ENCODE results near the gene MSI1. TPM values are rescaled to one million over a fixed set of nuclear protein-coding genes. Genes with fewer than 3 reads are reported as not detected.

The MSI1 gene
- total RNA-seq, 3 donors from 2014 or later (not counting 1 experiment from before 2014, with no cell fraction given) = not detected

- Histone ChIP-seq H3K36me3 (ENCODE audit: control insufficient read depth, insufficient read depth, low read length) (no peaks in the 10 kb centered on the region), H3K27me3 (ENCODE audit: control insufficient read depth, insufficient read depth, low read length) (no peaks in the 10 kb centered on the region), H3K9me3 (ENCODE audit: control insufficient read depth, insufficient read depth, low read length) (no peaks in the 10 kb centered on the region), H3K4me1 (ENCODE audit: control insufficient read depth, insufficient read depth, low read length) (no peaks in the 10 kb centered on the region), H3K4me3 (ENCODE audit: low read length) (no peak overlapping the region), H3K27ac (ENCODE audit: low read length) (no peak overlapping the region)
- H3K27me3 Mint-ChIP-seq (ENCODE audit: low read depth in 2 of 2) = peaks cover 0 to 2% of the 10 kb centered on the region in 2 donors
- no peaks in the 10 kb centered on the region for H3K36me3 Mint-ChIP-seq
- DNase-seq (no peak), ATAC-seq (no peak)
- H3K4me1 Mint-ChIP-seq = no peaks in the 10 kb centered on the region
- H3K27ac Mint-ChIP-seq = no peak overlapping the region
- H3K9me3 Mint-ChIP-seq = no peaks in the 10 kb centered on the region
- intact Hi-C loops (cut with micrococcal nuclease) = no loop called here
- H3K4me3 Mint-ChIP-seq = no peak overlapping the region
- 85% methylated on average over 15 of the region's 15 CpGs for WGBS (ENCODE audit: insufficient coverage)
- no peak for TF ChIP-seq CTCF (IDR thresholded peaks at IDR 0.05)
Measured at GRCh38 chr12:120346031-120346430, 22.9 kb downstream of the MSI1 start.

GRCh38 chr12:120343692-120344091 lies 25.3 kb downstream of the MSI1 start:
- H3K36me3 Mint-ChIP-seq = no peaks in the 10 kb centered on the region
- H3K27ac ChIP-seq (ENCODE audit: low read length) = no peak overlapping the region
- DNase-seq = no peak
- H3K4me3 ChIP-seq (ENCODE audit: low read length) = no peak overlapping the region
- H3K4me1 Mint-ChIP-seq = no peaks in the 10 kb centered on the region
- TF ChIP-seq CTCF (IDR thresholded peaks at IDR 0.05) = no peak
- H3K9me3 Mint-ChIP-seq = no peaks in the 10 kb centered on the region
- no peaks in the 10 kb centered on the region for H3K4me1 ChIP-seq (ENCODE audit: control insufficient read depth, insufficient read depth, low read length)
- WGBS (ENCODE audit: insufficient coverage) = 83% methylated on average over 8 of the region's 8 CpGs
- ATAC-seq = no peak
- H3K9me3 ChIP-seq (ENCODE audit: control insufficient read depth, insufficient read depth, low read length) = no peaks in the 10 kb centered on the region
- no peaks in the 10 kb centered on the region for H3K36me3 ChIP-seq (ENCODE audit: control insufficient read depth, insufficient read depth, low read length)
- intact Hi-C loops (cut with micrococcal nuclease) = no loop called here
- H3K4me3 Mint-ChIP-seq = no peak overlapping the region
- H3K27me3 Mint-ChIP-seq (ENCODE audit: low read depth in 2 of 2) = peaks cover 0 to 2% of the 10 kb centered on the region in 2 donors
- H3K27ac Mint-ChIP-seq = no peak overlapping the region
- no peaks in the 10 kb centered on the region for H3K27me3 ChIP-seq (ENCODE audit: control insufficient read depth, insufficient read depth, low read length)

- Histone ChIP-seq H3K27me3 (ENCODE audit: control insufficient read depth, insufficient read depth, low read length) (no peaks in the 10 kb centered on the region), H3K4me1 (ENCODE audit: control insufficient read depth, insufficient read depth, low read length) (no peaks in the 10 kb centered on the region), H3K9me3 (ENCODE audit: control insufficient read depth, insufficient read depth, low read length) (no peaks in the 10 kb centered on the region), H3K27ac (ENCODE audit: low read length) (no peak overlapping the region), H3K36me3 (ENCODE audit: control insufficient read depth, insufficient read depth, low read length) (no peaks in the 10 kb centered on the region), H3K4me3 (ENCODE audit: low read length) (no peak overlapping the region)
- intact Hi-C loops (cut with micrococcal nuclease) = no loop called here
- peaks cover 0 to under 1% of the 10 kb centered on the region in 2 donors for H3K9me3 Mint-ChIP-seq
- no peaks in the 10 kb centered on the region for H3K4me1 Mint-ChIP-seq
- DNase-seq (no peak), ATAC-seq (no peak)
- H3K4me3 Mint-ChIP-seq = no peak overlapping the region
- no peak for TF ChIP-seq CTCF (IDR thresholded peaks at IDR 0.05)
- peaks cover 0 to 2% of the 10 kb centered on the region in 2 donors for H3K27me3 Mint-ChIP-seq (ENCODE audit: low read depth in 2 of 2)
- H3K27ac Mint-ChIP-seq = no peak overlapping the region
- peaks cover under 1% of the 10 kb centered on the region for H3K36me3 Mint-ChIP-seq
- WGBS (ENCODE audit: insufficient coverage) = 75% methylated on average over 10 of the region's 10 CpGs
Measured at GRCh38 chr12:120343039-120343537, 25.9 kb downstream of the MSI1 start.

Measured in natural killer cell (primary cell).